Measurements from ENCODE around the gene KSR2.

KSR2 gene

DNA sequence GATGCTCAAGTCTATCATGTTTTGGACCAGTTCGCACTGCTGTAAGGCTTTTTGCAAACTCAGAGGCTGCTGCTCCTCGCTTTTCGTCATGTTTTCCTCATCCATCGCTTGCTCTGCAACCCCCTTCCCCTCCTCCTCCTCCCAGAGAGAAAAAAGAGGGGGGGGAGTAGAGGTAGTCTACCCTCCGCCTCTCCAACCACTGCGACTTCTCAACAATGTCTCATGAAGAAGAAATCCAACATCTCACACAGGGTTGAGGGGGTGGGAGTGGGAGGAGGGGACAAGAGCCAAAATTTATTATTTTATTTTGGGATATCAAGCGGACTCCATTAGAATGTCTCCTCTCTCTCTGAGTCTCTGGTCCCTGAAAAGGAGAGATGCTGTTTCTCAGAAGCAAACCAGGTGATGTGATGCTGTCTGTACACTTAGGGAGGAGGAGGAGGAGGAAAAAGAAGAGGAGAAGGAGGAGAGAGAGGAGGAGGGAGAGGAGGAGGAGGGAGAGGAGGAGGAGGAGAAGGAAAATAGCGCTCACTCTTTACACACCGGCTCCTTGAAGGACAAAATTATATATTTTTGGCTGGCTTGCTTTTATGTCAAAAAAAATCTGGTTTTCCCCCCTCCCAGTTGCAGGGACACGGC lies 520 bp downstream of the KSR2 start:
- no peak for DNase-seq (ENCODE audit: low spot score)
- no peak overlapping the region for H3K27ac ChIP-seq

DNA sequence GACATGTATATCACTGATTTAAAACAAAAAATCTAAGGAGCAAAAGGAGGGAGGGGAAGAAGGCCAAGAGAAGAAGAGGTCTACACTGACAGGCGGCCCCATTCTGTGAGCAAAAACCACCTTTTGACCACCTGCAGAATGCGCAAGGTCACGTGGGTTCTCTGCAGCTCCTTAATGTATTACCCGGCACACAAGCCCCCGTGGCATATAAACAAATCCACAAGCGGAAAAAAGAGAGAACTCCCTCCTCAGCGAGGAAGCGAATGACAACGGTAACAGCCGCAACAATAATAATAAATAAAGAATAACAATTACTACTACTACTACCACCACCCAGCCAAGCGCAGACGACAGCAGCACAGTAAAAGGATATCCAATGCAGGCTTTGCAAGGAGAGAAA lies 1.3 kb downstream of the KSR2 start:
- Histone ChIP-seq H3K27ac (no peak overlapping the region), H3K4me3 (no peak overlapping the region)
- DNase-seq (ENCODE audit: low spot score) = no peak
- TF ChIP-seq, protein P1, sequence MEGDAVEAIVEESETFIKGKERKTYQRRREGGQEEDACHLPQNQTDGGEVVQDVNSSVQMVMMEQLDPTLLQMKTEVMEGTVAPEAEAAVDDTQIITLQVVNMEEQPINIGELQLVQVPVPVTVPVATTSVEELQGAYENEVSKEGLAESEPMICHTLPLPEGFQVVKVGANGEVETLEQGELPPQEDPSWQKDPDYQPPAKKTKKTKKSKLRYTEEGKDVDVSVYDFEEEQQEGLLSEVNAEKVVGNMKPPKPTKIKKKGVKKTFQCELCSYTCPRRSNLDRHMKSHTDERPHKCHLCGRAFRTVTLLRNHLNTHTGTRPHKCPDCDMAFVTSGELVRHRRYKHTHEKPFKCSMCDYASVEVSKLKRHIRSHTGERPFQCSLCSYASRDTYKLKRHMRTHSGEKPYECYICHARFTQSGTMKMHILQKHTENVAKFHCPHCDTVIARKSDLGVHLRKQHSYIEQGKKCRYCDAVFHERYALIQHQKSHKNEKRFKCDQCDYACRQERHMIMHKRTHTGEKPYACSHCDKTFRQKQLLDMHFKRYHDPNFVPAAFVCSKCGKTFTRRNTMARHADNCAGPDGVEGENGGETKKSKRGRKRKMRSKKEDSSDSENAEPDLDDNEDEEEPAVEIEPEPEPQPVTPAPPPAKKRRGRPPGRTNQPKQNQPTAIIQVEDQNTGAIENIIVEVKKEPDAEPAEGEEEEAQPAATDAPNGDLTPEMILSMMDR (IDR thresholded peaks at IDR 0.05) = no peak

More for the DNA sequence above, 520 bp downstream of the KSR2 start:
- TF ChIP-seq, protein P1 (IDR thresholded peaks at IDR 0.05) = no peak
- peak overlapping the region; percentile 63 for H3K4me3 ChIP-seq

DNA sequence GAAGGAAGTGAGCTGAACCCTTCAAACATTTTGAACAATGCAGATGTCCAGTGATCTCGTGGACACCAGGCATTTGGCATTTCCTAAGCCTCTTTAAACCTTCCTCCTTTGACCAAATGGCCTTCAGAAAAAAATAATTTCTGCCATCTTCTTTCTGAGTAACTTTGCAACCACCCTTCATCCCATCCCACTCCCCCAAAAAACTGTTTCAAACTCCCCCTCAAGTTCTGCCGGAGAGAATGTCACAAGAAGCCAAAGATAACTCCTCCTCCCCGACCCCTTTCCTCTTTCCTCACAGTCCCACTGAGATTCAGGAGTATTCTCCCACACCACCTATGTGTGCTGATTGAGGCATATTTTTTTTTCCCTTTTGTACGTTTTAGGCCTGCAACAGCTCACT lies 1.7 kb downstream of the KSR2 start:
- TF ChIP-seq, protein P1 (IDR thresholded peaks at IDR 0.05) = no peak
- Histone ChIP-seq H3K27ac (no peak overlapping the region), H3K4me3 (no peak overlapping the region)
- no peak for DNase-seq (ENCODE audit: low spot score)

DNA sequence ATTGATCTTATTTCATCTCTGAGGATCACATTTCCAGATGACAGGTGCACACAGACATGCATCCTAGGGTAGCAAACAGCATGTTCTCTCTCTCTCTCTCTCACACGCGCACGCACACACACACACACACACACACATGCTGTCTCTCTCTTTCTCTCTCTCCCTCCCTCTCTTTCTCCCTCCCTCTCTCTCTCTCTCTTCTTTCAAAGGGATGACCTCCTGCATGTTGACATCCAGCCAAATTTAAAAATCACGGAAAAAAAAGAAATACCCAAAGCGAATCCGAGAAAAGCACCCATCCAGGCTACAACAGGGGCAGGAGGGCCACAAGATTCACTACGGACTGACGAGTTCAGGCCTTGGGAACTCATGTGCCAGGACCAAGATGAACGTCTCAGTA lies 2.3 kb downstream of the KSR2 start:
- no peak for DNase-seq (ENCODE audit: low spot score)
- Histone ChIP-seq H3K27ac (no peak overlapping the region), H3K4me3 (no peak overlapping the region)
- TF ChIP-seq, protein P1 (IDR thresholded peaks at IDR 0.05) = no peak

DNA sequence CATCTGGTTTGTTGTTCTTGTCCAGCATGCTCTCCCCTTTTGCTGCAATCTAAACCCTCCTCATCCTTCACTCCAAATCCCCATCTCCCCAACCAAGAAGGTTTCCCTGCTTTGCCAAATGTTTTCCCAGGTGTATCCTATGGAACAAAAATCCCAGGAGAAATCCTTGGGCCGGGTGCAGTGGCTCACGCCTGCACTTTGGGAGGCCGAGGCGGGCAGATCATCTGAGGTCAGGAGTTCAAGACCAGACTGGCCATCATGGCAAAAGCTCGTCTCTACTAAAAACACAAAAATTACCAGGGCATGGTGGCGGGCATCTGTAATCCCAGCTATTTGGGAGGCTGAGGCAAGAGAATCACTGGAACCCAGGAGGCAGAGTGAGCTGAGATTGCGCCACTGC lies 5.0 kb downstream of the KSR2 start:
- Histone ChIP-seq H3K4me3 (no peak overlapping the region), H3K27ac (no peak overlapping the region)
- TF ChIP-seq, protein P1 (IDR thresholded peaks at IDR 0.05) = no peak
- no peak for DNase-seq (ENCODE audit: low spot score)

DNA sequence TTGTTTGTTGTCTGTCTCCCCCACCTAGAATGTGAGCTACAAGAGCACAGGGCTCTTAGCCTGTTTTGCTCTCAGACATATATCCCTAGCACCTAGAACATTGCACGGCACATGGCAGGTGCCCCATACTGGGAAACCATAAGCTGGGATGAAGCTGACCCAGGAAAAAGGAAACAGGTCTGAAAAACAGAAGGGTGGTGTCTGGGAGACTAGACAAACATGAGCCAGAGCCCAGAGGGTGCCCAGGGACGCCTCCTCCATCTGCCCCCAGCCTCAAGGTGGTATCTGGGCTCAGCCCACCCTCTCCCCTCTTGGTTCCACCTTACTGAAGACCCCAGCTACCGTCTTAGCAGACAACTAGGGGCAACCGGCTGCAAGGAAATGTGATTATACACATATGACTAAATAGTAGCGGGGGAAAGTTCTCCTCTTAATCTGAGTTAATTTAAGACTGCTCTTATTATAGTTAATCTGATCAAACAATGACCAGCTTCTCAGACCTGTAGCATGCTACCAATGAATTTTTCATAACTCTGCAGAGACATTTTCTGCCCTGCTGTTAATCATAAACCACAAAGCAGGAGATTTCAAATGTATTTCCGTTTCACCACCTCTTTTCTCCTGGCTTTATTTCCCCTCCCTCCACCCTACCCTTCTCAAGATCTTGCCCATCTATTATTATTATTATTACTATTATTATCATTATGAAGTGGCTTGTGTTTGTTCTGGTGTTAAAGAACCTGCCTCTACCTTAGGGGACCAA lies 31.9 kb downstream of the KSR2 start:
- TF ChIP-seq, protein P1 (IDR thresholded peaks at IDR 0.05) = no peak
- Histone ChIP-seq H3K27ac (no peak overlapping the region), H3K4me3 (no peak overlapping the region)
- DNase-seq (ENCODE audit: low spot score) = no peak

DNA sequence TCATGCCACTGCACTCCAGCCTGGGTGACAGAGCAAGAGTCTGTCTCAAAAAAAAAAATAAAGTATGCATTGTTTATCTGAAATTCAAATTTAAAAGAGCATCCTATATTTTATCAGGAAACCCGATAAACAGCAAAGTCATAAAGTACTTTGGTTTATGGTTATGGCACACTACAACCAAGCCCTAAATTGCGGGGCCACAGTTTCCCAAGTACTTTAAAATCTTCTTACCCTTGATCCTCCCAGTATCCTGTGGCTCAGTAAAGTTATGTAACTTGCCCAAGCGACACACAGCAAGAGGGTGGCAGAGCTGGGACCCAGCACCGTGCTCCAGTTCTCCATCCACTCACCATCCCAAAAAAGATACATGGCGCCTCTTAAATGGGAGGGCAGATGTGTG lies 35.2 kb downstream of the KSR2 start:
- Histone ChIP-seq H3K27ac (no peak overlapping the region), H3K4me3 (no peak overlapping the region)
- TF ChIP-seq, protein P1 (IDR thresholded peaks at IDR 0.05) = no peak
- DNase-seq (ENCODE audit: low spot score) = no peak
